Aorta (tissue), 5 donors: Measurements from ENCODE around the gene TNFSF10. TPM values are rescaled to one million over a fixed set of nuclear protein-coding genes. Genes with fewer than 3 reads are reported as not detected.
A peak's percentile ranks its signal among the peaks of the same experiment; 100 is the strongest.

ENCODE experiments used
- ATAC-seq: fragments of 200-7000 bp; cut with Tn5 transposase; one replicate; pipeline ENCODE4 v1.9.1; 2022; ENCODE audit warnings: moderate library complexity; ENCODE audit not compliant: low FRiP score
- DNase-seq, 2 donors: peaks; one replicate each; pipeline ENCODE4 v3.0.0-alpha.2; 2020
- H3K27ac ChIP-seq, 2 donors: one replicate each; pipeline ENCODE4 v1.5.1; 2013; ENCODE audit warnings: low read length in 2 of 2, mild to moderate bottlenecking in 2 of 2, moderate library complexity in 2 of 2, control low read depth in 1 of 2, inconsistent platforms in 1 of 2, low read depth in 1 of 2
- H3K27me3 ChIP-seq, 2 donors: one replicate each; pipeline ENCODE4 v1.6.1; 2013; ENCODE audit warnings: control low read depth in 1 of 2, low read length in 1 of 2, mild to moderate bottlenecking in 1 of 2, moderate library complexity in 1 of 2; ENCODE audit not compliant: insufficient read depth in 2 of 2, control insufficient read depth in 1 of 2
- H3K36me3 ChIP-seq, 2 donors: one replicate each; pipeline ENCODE4 v1.6.1; 2013; ENCODE audit warnings: control low read depth in 1 of 2, low read length in 1 of 2, mild to moderate bottlenecking in 1 of 2; ENCODE audit not compliant: insufficient read depth in 2 of 2, control insufficient read depth in 1 of 2
- H3K4me1 ChIP-seq, 2 donors: one replicate each; pipeline ENCODE4 v1.6.1; 2013; ENCODE audit warnings: low read length in 2 of 2, control low read depth in 1 of 2, mild to moderate bottlenecking in 1 of 2, moderate library complexity in 1 of 2; ENCODE audit not compliant: insufficient read depth in 2 of 2, control insufficient read depth in 1 of 2
- H3K4me3 ChIP-seq, 2 donors: one replicate each; pipeline ENCODE4 v1.5.1; 2013; ENCODE audit warnings: low read length in 2 of 2, control low read depth in 1 of 2, mild to moderate bottlenecking in 1 of 2
- H3K9me3 ChIP-seq: one replicate; pipeline ENCODE4 v1.6.1; 2013; ENCODE audit warnings: mild to moderate bottlenecking, low read length; ENCODE audit not compliant: control insufficient read depth
- WGBS, 2 donors: extraction: QIAGEN DNeasy Blood & Tissue Kit; methylation state at CpG; one replicate each; pipeline ENCODE4 v1.1.7; 2013; 5-methylcytosine and 5-hydroxymethylcytosine counted together
- intact Hi-C, 2 donors: fragments of 100-400 bp; cut with DNase I; formaldehyde crosslinking; loops; one replicate each; pipeline versions ENCODE4 v1.14.2 to v1.15.0; 2022
- polyA plus RNA-seq, 2 donors: library from polyadenylated mRNA; stranded (reverse); fragments of 200-250 nt; gene quantifications; one replicate each; pipeline ENCODE4 v1.2.3, GENCODE V29; 2013
- total RNA-seq, 2 donors: library from RNA; stranded (reverse); fragmentation: NEBNext Ultra II Directional; extraction: Animal tissue kit (Norgen Biotek cat#: 25700); gene quantifications; one replicate each; pipeline ENCODE4 v1.2.1, GENCODE V29; 2021
- donor health status: healthy with polysubstance abuse.
- donor health status: Bipolar disorder and iron deficiency.
- donor health status: DM: no; HTN: no; CAD: no.
- donor health status: DM: no; HTN: no; CAD: no.
- donor health status: DM: yes; HTN: yes; CAD: no.

The TNFSF10 gene
- total and polyA plus RNA-seq, 4 donors = 2.7 to 53.3 (median 12.3) TPM

- intact Hi-C loops = no loop called here
- WGBS, 2 donors = 78 to 79% methylated on average over 3 of the region's 3 CpGs
- Histone ChIP-seq H3K4me3 (no peak overlapping the region), H3K4me1 (no peaks in the 10 kb centered on the region), H3K27me3 (no peaks in the 10 kb centered on the region), H3K27ac (no peak overlapping the region), H3K9me3 (no peaks in the 10 kb centered on the region), H3K36me3 (no peaks in the 10 kb centered on the region)
- ATAC-seq (no peak), DNase-seq (no peak)
Observed at GRCh38 chr3:172538368-172539151, 15.3 kb upstream of the TNFSF10 start.

GRCh38 chr3:172537507-172538158, 14.4 kb upstream of the TNFSF10 start:
- Histone ChIP-seq H3K4me3 (no peak overlapping the region), H3K27ac (no peak overlapping the region), H3K9me3 (no peaks in the 10 kb centered on the region), H3K36me3 (no peaks in the 10 kb centered on the region), H3K4me1 (no peaks in the 10 kb centered on the region), H3K27me3 (no peaks in the 10 kb centered on the region)
- intact Hi-C loops = no loop called here
- 80 to 85% methylated on average over 3 of the region's 3 CpGs for WGBS, 2 donors
- no peak for ATAC-seq
- no peak for DNase-seq

- H3K27me3 ChIP-seq = no peaks in the 10 kb centered on the region
- no peaks in the 10 kb centered on the region for H3K36me3 ChIP-seq
- no peaks in the 10 kb centered on the region for H3K4me1 ChIP-seq
- intact Hi-C loops = no loop called here
- no peak overlapping the region for H3K27ac ChIP-seq
- no peaks in the 10 kb centered on the region for H3K9me3 ChIP-seq
- 53 to 61% methylated on average over 5 of the region's 5 CpGs for WGBS, 2 donors
- ATAC-seq (no peak), DNase-seq (no peak)
- no peak overlapping the region for H3K4me3 ChIP-seq
Observed at GRCh38 chr3:172536993-172537419, 13.8 kb upstream of the TNFSF10 start.

GRCh38 chr3:172536505-172536904, 13.3 kb upstream of the TNFSF10 start:
- Histone ChIP-seq H3K27ac (no peak overlapping the region), H3K4me3 (no peak overlapping the region), H3K36me3 (no peaks in the 10 kb centered on the region), H3K27me3 (no peaks in the 10 kb centered on the region), H3K9me3 (no peaks in the 10 kb centered on the region), H3K4me1 (no peaks in the 10 kb centered on the region)
- no peak for DNase-seq
- ATAC-seq = no peak
- intact Hi-C loops = no loop called here
- WGBS, 2 donors = 99 to 100% methylated on average over 1 of the region's 1 CpG

GRCh38 chr3:172530566-172530965, 7.3 kb upstream of the TNFSF10 start:
- Histone ChIP-seq H3K36me3 (no peaks in the 10 kb centered on the region), H3K9me3 (no peaks in the 10 kb centered on the region), H3K4me1 (no peaks in the 10 kb centered on the region), H3K27ac (no peak overlapping the region), H3K27me3 (no peaks in the 10 kb centered on the region), H3K4me3 (no peak overlapping the region)
- WGBS, 2 donors = 66 to 75% methylated on average over 2 of the region's 2 CpGs
- ATAC-seq = peak; percentile 46
- DNase-seq = no peak
- intact Hi-C loops = no loop called here

- WGBS, 2 donors = 94 to 98% methylated on average over 2 of the region's 2 CpGs
- Histone ChIP-seq H3K27me3 (no peaks in the 10 kb centered on the region), H3K4me1 (no peaks in the 10 kb centered on the region), H3K4me3 (no peak overlapping the region), H3K36me3 (no peaks in the 10 kb centered on the region), H3K27ac (no peak overlapping the region), H3K9me3 (no peaks in the 10 kb centered on the region)
- DNase-seq (no peak), ATAC-seq (no peak)
- intact Hi-C loops = no loop called here
Observed at GRCh38 chr3:172530101-172530561, 6.9 kb upstream of the TNFSF10 start.

GRCh38 chr3:172528677-172529076, 5.4 kb upstream of the TNFSF10 start:
- no peak for DNase-seq

GRCh38 chr3:172527306-172527705, 4.1 kb upstream of the TNFSF10 start:
- Histone ChIP-seq H3K27me3 (no peaks in the 10 kb centered on the region), H3K27ac (no peak overlapping the region), H3K4me3 (no peak overlapping the region), H3K4me1 (peaks cover 0 to 3% of the 10 kb centered on the region in 2 donors), H3K9me3 (no peaks in the 10 kb centered on the region), H3K36me3 (no peaks in the 10 kb centered on the region)
- 84 to 91% methylated on average over 2 of the region's 2 CpGs for WGBS, 2 donors
- intact Hi-C loops = no loop called here
- DNase-seq (no peak), ATAC-seq (no peak)

More at GRCh38 chr3:172528677-172529076, 5.4 kb upstream of the TNFSF10 start:
- WGBS, 2 donors = 92 to 94% methylated on average over 3 of the region's 3 CpGs
- H3K27ac ChIP-seq = no peak overlapping the region
- no peaks in the 10 kb centered on the region for H3K36me3 ChIP-seq
- no peaks in the 10 kb centered on the region for H3K27me3 ChIP-seq
- H3K4me3 ChIP-seq = no peak overlapping the region
- no peaks in the 10 kb centered on the region for H3K9me3 ChIP-seq
- no peaks in the 10 kb centered on the region for H3K4me1 ChIP-seq
- no peak for ATAC-seq
- intact Hi-C loops = no loop called here
